ENCODE data around the gene SNRPA.

DNA sequence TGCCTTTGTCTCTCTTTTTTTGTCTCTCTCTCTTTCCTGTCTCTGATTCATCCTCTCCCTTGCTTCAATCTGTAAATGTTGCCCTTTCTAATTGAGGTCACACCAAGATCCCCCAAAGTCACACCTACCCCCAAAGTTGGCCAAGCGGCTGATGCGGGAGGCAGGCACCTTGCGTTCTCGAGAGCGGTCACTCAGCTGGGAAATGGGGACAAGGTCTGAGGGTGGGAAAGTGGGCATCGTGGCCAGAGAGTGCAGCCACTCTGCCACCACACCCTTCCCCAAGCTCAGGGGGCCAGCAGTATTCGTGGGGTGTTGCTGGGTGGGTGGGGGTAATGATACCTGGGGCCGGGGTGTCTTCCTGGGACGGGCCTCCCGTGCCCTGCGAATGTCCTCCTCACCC lies 37.1 kb upstream of the SNRPA start:
- TF ChIP-seq POLR2AphosphoS5 (IDR thresholded peaks at IDR 0.05; ENCODE audit: low read depth, low read length) (no peak), POLR2A (IDR thresholded peaks at IDR 0.05; ENCODE audit: low read depth, low read length) (no peak), TAF1 (IDR thresholded peaks at IDR 0.05; ENCODE audit: borderline replicate concordance, low read depth, low read length) (no peak)
